ENCODE results near the gene PPM1D.

- TF ChIP-seq CTCF (IDR thresholded peaks at IDR 0.05) = no peak
- no peak for TF ChIP-seq EZH2 (IDR thresholded peaks at IDR 0.05; ENCODE audit: borderline replicate concordance, insufficient read depth, low read depth, low read length, poor library complexity, severe bottlenecking)
These were observed 112.7 kb downstream of the PPM1D start for GRCh38 chr17:60712675-60713074.
